SK-N-DZ (cell line): ENCODE measurements around the gene RIPOR1. TPM values are rescaled to one million over a fixed set of nuclear protein-coding genes. Genes with fewer than 3 reads are reported as not detected.
"Not testable (repeated sequence)": the region's sequence is repeated elsewhere in the genome, so short reads cannot be mapped to it uniquely, and the experiment has no call there.

Source experiments
- DNase-seq: peaks from one replicate; pipeline ENCODE4 v3.0.0-alpha.2; 2015; ENCODE audit warnings: low spot score
- polyA plus RNA-seq, 2 experiments: library from polyadenylated mRNA; depleted of rRNA; stranded (reverse); fragments of >200 nt; gene quantifications; 2 replicates each; pipeline ENCODE4 v1.2.3, GENCODE V29; 2014

Gene RIPOR1, protein sequence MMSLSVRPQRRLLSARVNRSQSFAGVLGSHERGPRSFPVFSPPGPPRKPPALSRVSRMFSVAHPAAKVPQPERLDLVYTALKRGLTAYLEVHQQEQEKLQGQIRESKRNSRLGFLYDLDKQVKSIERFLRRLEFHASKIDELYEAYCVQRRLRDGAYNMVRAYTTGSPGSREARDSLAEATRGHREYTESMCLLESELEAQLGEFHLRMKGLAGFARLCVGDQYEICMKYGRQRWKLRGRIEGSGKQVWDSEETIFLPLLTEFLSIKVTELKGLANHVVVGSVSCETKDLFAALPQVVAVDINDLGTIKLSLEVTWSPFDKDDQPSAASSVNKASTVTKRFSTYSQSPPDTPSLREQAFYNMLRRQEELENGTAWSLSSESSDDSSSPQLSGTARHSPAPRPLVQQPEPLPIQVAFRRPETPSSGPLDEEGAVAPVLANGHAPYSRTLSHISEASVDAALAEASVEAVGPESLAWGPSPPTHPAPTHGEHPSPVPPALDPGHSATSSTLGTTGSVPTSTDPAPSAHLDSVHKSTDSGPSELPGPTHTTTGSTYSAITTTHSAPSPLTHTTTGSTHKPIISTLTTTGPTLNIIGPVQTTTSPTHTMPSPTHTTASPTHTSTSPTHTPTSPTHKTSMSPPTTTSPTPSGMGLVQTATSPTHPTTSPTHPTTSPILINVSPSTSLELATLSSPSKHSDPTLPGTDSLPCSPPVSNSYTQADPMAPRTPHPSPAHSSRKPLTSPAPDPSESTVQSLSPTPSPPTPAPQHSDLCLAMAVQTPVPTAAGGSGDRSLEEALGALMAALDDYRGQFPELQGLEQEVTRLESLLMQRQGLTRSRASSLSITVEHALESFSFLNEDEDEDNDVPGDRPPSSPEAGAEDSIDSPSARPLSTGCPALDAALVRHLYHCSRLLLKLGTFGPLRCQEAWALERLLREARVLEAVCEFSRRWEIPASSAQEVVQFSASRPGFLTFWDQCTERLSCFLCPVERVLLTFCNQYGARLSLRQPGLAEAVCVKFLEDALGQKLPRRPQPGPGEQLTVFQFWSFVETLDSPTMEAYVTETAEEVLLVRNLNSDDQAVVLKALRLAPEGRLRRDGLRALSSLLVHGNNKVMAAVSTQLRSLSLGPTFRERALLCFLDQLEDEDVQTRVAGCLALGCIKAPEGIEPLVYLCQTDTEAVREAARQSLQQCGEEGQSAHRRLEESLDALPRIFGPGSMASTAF
- 15.0 and 16.7 TPM in 2 replicates for polyA plus RNA-seq (2014; cell fraction: cytosol; rRNA removed)
- polyA plus RNA-seq (2014; cell fraction: nucleus; rRNA removed): 21.7 and 69.4 TPM in 2 replicates

DNA sequence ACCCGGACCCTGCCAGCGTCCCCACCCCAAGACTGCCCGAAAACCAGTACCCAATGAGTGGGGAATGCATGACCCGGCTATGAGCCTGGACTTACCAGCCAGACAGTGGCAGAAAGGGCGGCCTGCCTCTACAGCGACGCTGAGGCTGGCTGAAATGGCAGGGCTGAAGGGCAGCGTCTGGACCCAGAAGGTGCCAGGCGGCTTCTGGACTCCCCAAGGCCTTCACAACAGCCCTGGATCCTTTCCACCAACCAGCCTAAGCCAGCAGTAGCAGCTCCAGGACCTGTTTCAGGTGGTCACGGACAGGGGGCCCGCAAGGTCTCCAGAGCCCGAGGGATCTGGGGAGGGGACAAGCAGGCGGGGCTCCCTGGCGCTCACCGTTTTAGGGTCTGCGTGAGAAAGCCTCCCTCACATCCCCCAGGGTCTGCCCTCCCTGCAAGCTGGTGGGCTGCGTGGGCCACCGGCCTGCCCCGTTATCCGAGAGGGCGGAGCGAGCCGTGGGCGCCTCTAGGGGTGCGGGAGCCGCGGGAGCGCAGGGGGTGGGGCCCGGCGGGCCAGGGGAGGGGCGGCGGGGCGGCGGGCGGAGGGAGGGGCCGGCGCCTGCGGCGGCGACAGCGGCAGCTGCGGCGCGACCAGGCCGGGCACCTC, at the start of gene RIPOR1:
Gene RIPOR1 (plus strand): TSS at position 608 of the 648 bp plus-strand sequence. CDS start 9,618 bp downstream, outside the sequence.
- peak; percentile 52 for DNase-seq

DNA sequence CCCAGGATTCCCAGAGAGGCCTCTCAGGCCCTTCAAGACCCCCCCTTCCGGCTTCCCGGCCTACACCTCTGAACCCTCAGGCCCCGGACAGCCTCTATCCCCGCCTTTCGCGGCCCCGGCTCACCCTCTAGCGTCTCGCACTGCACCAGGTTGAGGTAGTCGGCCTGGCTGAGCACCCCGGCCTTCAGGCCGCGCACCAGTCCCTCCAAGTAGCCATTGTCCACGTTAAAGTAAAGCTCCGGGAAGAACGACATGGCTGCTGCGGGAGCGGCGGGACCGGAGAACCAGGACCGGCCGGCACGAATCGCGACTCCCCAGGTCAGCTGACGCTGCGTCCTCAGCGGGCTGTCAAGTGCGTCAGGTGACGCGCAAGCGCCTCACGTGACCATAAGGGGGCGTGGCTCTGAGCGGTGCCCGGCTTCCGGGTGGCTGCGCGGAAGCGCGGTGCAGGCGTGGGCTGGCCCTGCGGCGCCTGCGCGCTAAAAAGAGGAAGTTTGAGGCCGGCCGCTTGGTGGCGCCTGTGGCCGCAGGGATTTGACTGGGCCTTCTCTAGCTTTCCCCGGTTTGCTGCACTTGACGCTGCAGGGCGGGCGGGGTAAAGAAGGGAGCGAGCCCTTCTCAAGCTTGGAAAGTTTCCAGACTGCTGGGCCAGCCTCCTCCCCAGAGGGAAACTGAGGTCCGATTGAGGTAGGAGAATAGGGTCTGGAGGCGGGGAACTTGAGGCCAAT, 47.6 kb upstream of the RIPOR1 start, which contains the start of gene ATP6V0D1:
Gene ATP6V0D1 (minus strand): TSS at position 325 of the 728 bp plus-strand sequence. CDS start 71 bp downstream, at position 254.
- DNase-seq: peak; percentile 96

DNA sequence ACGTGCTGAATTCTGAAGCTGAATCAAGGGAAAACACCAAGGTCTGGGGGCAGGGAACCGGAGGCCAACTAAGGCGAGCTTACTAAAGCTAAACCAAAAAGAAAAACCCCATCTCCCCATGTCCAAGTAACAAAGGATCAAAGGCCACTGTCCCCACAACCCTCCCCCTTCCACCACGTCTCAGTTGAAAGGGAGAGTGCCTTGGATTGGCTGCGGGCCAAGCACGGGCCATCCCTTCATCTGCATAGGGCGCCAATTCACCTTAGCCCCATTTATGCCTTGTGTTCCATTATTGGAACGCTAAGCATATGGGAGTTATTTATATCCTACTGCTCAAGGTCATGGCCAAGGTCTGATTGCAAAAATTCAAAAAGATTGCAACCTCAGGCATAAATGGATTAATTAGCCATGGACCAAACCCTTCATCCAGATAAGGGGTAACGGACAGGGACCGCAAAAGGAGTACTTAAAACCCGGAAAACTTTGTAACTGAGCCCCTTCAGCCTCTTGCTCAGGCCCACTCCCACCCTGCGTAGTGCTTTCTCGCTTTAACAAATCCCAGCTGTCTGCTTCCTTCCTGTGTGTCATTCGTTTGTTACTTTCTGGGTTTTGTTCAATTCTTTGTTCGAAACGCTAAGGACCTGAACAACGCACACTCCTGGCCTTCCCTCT, 46.9 kb upstream of the RIPOR1 start:
- peak; percentile 69 for DNase-seq

DNA sequence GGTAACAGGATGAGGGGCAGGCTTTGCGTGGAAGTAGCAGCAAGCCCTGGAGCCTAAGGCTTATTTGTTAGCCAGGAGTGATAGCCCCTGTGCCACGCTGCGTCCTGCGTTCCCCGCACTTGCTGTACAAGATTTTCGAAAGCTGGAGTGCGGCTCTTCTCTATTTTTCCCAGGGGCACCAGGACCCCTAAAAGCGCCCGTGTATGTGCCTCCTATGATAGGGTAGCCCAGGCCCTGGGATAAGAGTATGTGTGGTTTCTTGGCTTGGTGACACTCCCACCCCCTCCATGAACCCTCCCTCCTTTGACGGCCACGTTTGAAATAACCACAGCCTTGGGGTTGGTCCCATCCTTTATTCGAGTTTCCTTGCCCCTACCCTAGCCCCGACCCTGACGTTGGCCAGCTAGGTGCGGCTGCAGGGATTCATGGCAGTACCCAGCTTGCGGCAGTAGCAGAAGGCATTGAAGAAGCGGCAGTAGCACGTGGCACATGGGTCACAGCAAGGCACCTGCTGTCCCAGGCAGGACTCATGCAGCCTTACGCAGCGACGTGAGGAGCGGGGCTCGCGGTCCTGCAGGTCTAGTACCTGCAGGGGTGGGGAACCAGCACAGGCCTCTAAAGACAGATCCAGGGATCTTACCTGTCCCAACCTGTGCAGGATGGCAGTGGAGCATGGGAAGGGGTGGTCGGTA, 46.2 kb upstream of the RIPOR1 start:
- no peak for DNase-seq

DNA sequence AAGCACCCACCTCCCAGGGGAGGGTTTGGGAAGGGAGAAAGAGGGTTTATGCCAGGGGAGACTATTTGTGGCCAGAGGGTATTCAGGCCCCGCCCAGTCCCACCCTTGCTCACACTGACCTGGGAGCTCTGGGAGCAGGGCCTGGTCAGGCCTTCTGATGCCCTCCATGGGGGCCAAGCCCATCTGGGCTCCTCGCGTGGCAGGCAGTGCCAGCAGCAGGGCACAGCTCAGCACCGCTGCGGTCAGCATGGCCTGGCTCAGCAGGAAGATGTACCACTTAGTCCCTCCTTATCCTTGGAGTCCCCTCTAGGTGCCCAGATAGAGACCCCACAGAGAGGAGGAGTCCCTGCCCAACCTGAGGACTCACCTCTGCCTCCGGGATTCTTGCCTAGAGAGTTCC, 45.5 kb upstream of the RIPOR1 start, which contains the start of gene AGRP:
Gene AGRP (minus strand): TSS at position 398 of the 400 bp plus-strand sequence. CDS start 149 bp downstream, at position 249.
- no peak for DNase-seq

DNA sequence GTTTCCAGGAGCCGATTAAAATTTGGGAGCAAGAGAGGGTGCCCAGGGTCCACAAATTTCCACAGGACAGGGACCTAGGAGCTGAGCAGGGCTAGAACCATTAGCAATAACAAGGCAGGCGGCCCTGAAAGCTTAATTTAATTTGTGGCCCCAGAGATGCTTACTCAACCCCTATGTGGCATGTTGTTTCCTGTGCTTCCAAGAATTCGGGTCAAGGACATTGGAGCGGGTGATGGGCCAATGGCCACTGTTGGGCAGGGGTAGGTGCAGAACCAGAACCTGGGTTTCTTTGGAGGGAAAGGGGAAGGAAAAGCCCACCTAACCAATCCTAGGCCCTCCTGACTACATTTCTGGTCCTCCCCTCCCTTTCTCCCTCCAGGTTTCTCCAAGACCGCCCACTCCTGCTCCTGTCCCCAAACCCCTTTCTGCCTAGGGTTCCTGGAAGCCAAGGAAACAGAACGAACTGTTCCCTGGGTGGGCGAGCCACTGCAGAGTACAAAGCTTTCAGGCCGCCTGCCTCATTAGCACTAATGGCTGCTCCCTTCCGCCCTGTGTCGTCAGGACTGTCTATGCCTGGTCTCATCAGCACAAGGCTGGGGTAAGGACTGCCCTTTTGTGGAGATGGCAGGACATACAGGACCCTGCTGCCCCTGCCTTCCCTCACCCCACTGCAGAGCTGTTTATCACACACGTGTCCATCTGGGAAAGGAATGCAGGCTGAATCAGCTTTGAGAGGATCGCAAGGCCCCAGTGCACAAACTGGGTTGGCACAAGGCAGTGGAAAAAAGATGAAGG, 44.7 kb upstream of the RIPOR1 start:
- no peak for DNase-seq

DNA sequence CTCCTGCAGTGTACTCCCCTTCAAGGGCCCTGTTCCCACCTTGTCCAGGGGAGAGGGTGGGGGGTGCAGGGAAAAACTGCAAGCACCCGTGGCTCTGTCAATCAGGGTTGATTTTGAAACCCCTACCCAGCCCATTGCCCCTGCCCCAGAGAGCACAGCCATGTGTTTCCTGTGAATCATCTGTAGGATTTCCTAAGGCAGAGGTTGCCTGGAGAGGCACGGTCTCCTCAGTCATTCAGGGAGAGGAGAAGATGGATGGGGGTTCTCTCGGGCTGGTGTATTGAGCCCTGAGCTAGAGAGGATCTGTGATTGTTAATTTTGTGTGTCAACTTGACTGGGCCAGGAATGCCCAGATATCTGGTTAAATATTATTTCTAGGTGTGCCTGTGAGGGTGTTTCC, 41.8 kb upstream of the RIPOR1 start:
- DNase-seq: no peak

DNA sequence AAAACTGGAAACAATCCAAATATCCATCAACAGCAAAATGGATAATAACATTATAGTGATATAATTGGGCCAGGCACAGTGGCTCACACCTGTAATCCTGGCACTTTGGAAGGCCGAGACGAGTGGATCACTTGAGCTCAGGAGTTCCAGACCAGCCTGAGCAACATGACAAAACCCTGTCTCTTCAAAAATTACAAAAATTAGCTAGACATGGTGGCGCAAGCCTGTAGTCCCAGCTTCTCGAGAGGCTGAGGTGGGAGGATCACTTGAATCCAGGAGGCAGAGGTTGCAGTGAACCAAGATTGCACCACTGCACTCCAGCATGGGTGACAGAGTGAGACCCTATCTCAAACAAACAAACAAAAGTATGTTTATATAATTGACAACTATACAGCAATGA, 41.1 kb upstream of the RIPOR1 start:
- DNase-seq: not testable (repeated sequence)

DNA sequence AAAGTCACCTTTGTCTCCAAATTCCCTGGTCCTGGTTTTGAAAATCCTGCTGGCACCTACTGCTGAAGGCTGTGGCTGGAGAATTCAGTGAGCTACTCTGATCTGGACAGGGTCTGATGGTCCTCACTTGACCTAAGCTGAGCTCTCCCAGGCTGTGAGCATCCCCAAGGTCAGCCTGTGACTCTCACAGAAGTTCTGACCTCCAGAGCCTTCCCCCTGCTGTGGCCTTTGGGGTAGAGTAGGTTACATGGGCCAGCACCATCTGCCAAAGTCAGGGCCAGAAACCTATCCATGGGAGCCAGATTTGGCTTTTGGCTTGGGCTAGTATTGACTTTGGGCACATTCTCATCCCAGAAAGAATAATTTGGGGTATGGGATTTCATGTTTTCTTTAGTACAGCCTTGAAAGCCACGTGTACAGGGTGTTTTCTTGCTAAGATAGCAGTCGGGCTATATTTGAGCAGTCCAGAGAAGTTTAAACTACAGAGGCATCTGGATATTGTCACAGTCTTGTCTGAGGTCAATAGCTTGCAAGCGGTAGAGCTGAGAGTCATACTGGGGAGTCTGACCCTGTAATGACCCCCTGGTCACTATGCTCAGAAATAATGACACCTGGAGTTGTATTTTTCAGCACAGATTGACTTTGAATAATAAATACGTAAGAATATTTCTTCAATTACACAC, 39.1 kb upstream of the RIPOR1 start:
- peak; percentile 72 for DNase-seq

DNA sequence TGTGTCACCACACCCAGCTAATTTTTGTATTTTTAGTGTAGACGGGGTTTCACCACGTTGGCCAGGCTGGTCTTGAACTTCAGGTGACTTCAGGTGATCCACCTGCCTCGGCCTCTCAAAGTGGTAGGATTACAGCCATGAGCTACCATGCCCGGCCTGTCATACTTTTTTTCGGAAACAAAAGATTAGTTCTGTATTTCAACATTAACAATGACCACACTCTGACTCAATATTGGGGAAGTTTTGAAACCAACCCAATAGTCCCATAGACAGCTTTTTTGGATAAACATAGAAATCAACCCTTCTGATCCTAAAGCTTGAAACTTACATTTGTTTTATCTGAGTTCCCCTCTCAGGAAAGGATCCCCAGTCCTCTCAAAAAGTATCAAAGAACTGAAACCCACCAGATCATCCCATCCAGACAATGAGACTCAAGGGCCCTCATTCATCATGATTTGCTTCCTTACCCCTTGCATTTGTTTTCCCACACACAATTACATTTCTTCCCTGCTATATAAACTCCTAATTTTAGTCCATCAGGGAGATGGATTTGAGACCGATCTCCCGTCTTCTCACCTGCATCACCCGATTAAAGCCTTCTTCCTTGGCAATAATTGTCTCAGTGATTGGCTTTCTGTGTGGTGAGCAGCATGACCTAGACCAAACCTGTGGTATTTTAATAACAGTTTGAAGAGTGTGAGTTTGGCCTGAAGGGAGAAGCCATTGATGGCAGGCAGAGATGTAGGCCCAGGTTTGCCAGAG, 38.1 kb upstream of the RIPOR1 start:
- no peak for DNase-seq

DNA sequence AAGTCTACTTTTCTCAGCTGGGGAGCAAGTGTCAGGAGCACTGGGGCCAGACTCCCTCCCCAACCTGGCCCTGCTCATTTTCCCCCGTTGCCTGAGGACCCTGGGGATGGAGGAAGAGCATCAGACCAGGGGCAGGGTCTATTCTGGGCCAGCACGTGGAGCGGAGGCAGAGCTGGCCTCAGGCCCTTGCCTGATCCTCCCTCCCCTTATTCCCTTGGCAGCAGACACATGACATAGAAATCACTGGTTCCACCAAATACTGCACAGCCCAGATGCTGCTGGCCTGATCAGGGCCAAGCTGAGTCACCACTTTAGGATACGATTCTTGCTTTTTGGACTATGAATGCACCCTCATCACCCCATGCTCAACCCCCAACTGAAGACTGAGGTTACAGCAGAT, 29.5 kb upstream of the RIPOR1 start:
- no peak for DNase-seq

DNA sequence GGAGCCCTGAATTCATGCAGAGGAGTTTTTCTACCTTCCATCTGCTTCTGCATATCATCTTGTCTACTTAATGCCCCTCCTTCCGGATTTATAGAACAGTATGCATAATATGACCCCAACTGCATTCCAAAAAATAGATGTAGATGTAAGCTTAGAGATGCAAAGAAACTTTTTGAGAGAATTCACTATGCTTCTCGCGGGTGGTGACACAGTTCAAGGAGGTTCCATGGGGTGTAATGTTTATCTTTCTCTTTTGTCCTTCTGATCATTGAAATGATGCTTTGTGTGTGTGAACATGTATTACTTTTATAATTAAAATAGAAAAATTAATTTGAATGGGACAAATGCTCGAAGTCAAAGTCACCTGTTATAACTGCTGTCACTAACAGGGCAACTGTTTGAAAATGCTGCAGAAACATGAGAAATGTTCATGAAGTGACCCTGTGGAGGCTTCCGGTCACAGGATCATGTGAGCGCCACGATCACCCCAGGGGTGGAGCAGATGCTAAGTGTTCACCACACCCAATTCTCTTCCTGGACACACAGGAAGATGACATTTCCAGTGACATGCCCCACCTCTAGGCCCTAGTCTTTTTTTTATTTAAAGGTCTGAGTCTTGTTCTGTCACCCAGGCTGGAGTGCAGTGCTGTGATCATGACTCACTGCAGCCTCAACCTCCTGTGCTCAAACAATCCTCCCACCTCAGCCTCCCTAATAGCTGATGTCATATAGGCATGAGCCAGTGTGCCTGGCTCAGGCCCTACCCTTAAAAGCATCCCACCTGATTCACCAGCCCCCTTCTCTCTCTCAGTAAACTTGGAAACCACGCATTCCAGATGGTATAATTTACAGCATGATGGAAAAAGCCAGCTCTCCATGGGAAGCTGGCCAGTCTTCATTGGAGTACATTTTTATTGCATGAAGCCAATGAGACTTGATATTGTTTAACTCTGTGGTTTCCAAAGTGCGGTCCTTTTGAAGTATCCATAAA, 24.3 kb upstream of the RIPOR1 start:
- DNase-seq: no peak

DNA sequence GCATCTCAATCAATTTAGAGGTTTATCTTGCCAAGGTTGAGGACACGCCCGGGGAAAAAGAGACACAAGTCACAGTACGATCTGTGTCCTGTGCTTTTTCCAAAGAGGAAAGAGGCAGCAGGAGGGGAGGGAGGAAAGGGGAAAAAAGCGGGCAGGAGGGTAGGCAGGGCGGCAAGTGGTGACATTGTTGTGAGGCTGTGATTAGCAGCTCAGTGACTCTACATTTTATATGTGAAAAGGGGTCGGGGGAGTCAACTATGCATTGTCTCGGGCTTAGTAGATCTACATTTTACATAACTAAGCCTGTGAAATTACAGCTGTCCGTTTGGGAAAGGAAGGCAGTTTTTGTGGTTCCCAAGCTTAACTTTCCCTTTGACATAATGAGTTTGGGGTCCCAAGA, 22.2 kb upstream of the RIPOR1 start:
- DNase-seq: no peak

DNA sequence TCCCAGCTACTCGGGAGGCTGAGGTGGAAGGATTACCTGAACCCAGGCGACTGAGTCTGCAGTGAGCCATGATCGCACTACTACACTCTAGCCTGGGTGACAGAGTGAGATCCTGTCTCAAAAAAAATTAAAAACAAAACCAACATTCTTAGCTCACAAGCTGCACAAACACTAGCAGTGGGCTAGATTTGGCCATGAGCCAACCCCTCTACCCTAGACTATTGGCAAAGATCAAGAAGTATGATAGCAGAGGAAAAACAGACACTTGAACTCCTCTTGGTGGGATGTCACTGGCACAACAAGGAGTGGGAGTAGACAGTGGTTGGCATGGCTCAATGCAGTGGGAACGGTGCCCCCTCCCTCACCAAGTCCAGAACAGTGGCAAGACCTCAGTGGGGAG, 19.6 kb upstream of the RIPOR1 start:
- DNase-seq: no peak

DNA sequence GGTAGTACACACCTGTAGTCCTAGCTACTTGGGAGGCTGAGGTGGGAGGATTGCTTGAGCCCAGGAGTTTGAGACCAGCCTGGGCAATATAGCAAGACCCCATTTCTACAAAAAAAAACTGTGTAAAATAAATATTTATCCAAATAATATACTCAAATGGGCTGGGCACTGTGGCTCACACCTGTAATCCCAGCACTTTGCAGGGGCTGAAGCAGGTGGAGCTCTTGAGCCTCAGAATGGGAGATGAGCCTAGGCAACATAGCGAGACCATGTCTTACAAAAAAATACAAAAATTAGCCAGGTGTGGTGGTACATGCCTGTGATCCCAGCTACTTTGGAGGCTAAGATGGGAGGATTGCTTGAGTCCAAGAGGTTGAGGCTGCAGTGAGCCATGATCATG, 14.7 kb upstream of the RIPOR1 start:
- DNase-seq: not testable (repeated sequence)
